ENCODE data around the gene C2CD4D. TPM values are rescaled to one million over a fixed set of nuclear protein-coding genes. Genes with fewer than 3 reads are reported as not detected.

C2CD4D gene
- total RNA-seq, 1 donor from 2014 or later: not detected

- Histone ChIP-seq H4K20me1 (ENCODE audit: low read depth) (no peaks in the 10 kb centered on the region), H3K36me3 (no peaks in the 10 kb centered on the region), H3K79me2 (ENCODE audit: low read depth) (no peaks in the 10 kb centered on the region), H3K27ac (no peak overlapping the region), H3F3A (ENCODE audit: low read depth) (peaks cover 8% of the 10 kb centered on the region), H3K9me3 (ENCODE audit: low read depth) (no peaks in the 10 kb centered on the region), H3K4me1 (peaks cover 13% of the 10 kb centered on the region), H3K9ac (no peak overlapping the region), H3K4me2 (no peak overlapping the region), H2AFZ (replicated peaks) (no peak overlapping the region), H3K27me3 (no peaks in the 10 kb centered on the region), H3K4me3 (no peak overlapping the region)
- no peak for TF ChIP-seq CTCF (IDR thresholded peaks at IDR 0.05)
- no peak for TF ChIP-seq EZH2phosphoT487 (IDR thresholded peaks at IDR 0.05)
- no peak for TF ChIP-seq EZH2 (IDR thresholded peaks at IDR 0.05)
- Mint-ChIP-seq H3K27me3 (ENCODE audit: insufficient read depth, low read depth) (peaks cover 12% of the 10 kb centered on the region), H3K9me3 (no peaks in the 10 kb centered on the region), H3K4me3 (no peak overlapping the region), H3K27ac (no peak overlapping the region), H3K4me1 (peaks cover 30% of the 10 kb centered on the region), H3K36me3 (no peaks in the 10 kb centered on the region)
- DNase-seq (ENCODE audit: low spot score): peak; percentile 18
Observed at GRCh38 chr1:151825751-151826660, 13.6 kb downstream of the C2CD4D start.

GRCh38 chr1:151825204-151825603 is 14.4 kb downstream of the C2CD4D start:
- Histone ChIP-seq H3K27me3 (no peaks in the 10 kb centered on the region), H3K4me2 (no peak overlapping the region)

GRCh38 chr1:151823175-151823574 is 16.4 kb downstream of the C2CD4D start:
- Mint-ChIP-seq H3K36me3 (no peaks in the 10 kb centered on the region), H3K27me3 (ENCODE audit: insufficient read depth, low read depth) (peaks cover 13% of the 10 kb centered on the region), H3K4me1 (peaks cover 8% of the 10 kb centered on the region), H3K27ac (no peak overlapping the region), H3K4me3 (no peak overlapping the region), H3K9me3 (peaks cover 2% of the 10 kb centered on the region)
- no peaks in the 10 kb centered on the region for H3K4me1 ChIP-seq
- no peaks in the 10 kb centered on the region for H3K27me3 ChIP-seq
- no peak overlapping the region for H3K27ac ChIP-seq
- no peaks in the 10 kb centered on the region for H3K36me3 ChIP-seq
- H3K9me3 ChIP-seq (ENCODE audit: low read depth): no peaks in the 10 kb centered on the region
- H3F3A ChIP-seq (ENCODE audit: low read depth): no peaks in the 10 kb centered on the region
- no peak for DNase-seq (ENCODE audit: low spot score)
- H3K4me3 ChIP-seq: no peak overlapping the region
- no peak overlapping the region for H3K9ac ChIP-seq
- no peaks in the 10 kb centered on the region for H4K20me1 ChIP-seq (ENCODE audit: low read depth)
- no peak overlapping the region for H2AFZ ChIP-seq (replicated peaks)
- no peaks in the 10 kb centered on the region for H3K79me2 ChIP-seq (ENCODE audit: low read depth)
- H3K4me2 ChIP-seq: no peak overlapping the region
- TF ChIP-seq CTCF (IDR thresholded peaks at IDR 0.05): no peak
- no peak for TF ChIP-seq EZH2phosphoT487 (IDR thresholded peaks at IDR 0.05)
- no peak for TF ChIP-seq EZH2 (IDR thresholded peaks at IDR 0.05)

More at GRCh38 chr1:151825204-151825603, 14.4 kb downstream of the C2CD4D start:
- Histone ChIP-seq H3F3A (ENCODE audit: low read depth) (peaks cover 8% of the 10 kb centered on the region), H3K79me2 (ENCODE audit: low read depth) (no peaks in the 10 kb centered on the region), H3K4me1 (peaks cover 13% of the 10 kb centered on the region), H3K9me3 (ENCODE audit: low read depth) (no peaks in the 10 kb centered on the region), H3K9ac (no peak overlapping the region), H3K4me3 (no peak overlapping the region), H3K27ac (no peak overlapping the region), H4K20me1 (ENCODE audit: low read depth) (no peaks in the 10 kb centered on the region), H3K36me3 (no peaks in the 10 kb centered on the region), H2AFZ (replicated peaks) (no peak overlapping the region)
- no peak overlapping the region for H3K4me3 Mint-ChIP-seq
- TF ChIP-seq CTCF (IDR thresholded peaks at IDR 0.05): no peak
- TF ChIP-seq EZH2 (IDR thresholded peaks at IDR 0.05): no peak
- TF ChIP-seq EZH2phosphoT487 (IDR thresholded peaks at IDR 0.05): no peak
- H3K27me3 Mint-ChIP-seq (ENCODE audit: insufficient read depth, low read depth): peaks cover 12% of the 10 kb centered on the region
- peaks cover 27% of the 10 kb centered on the region for H3K4me1 Mint-ChIP-seq
- no peaks in the 10 kb centered on the region for H3K9me3 Mint-ChIP-seq
- no peak for DNase-seq (ENCODE audit: low spot score)
- H3K27ac Mint-ChIP-seq: no peak overlapping the region
- H3K36me3 Mint-ChIP-seq: no peaks in the 10 kb centered on the region
